ENCODE measurements around the gene CHRNB4.

DNA sequence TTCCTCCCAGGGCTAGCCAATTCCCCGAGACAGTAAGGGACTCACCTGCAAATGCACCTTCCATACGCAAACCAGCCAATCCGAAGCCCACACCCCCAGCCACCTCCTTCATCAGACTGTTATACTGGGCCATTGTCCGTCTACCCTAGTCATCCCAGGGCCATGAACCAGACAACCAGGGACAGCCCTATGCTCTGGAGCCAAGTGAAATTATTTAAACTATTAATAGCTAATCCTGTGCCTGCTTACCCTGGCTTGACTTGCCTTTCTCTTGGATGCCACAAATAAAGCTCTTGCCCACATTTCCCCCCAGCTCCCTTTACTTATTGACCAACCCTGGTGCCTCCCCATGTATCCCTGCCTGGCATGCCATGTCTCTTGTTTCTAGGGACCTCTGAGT is 4.0 kb upstream of the CHRNB4 start:
- TF ChIP-seq CTCF (conservative IDR thresholded peaks at IDR 0.05 in 1 of 2, IDR thresholded peaks at IDR 0.05 in 1 of 2; ENCODE audit: extremely low read depth in 1 of 2, insufficient read depth in 1 of 2, low read depth in 1 of 2, low read length in 2 of 2) (no peak), EZH2 (IDR thresholded peaks at IDR 0.05; ENCODE audit: borderline replicate concordance, low read length) (no peak)

All from mammary epithelial cell (primary cell).